GM12878 (cell line): ENCODE results near the gene ARHGEF11. TPM values are rescaled to one million over a fixed set of nuclear protein-coding genes. Genes with fewer than 3 reads are reported as not detected.

Experiments used
- ATAC-seq: fragments of 200-7000 bp; cut with Tn5 transposase; 3 replicates; pipeline ENCODE4 v1.9.1; 2020; ENCODE audit warnings: mild to moderate bottlenecking, moderate library complexity
- BruUV-seq: library from RNA; stranded (reverse); fragments of 400-500 nt; replicated peaks from 2 replicates; lab custom pipeline; 2021; lab: Mats Ljungman, UMichigan
- CTCF ChIA-PET: fragments of 300-600 bp; sonication (Branson Sonifier 250); formaldehyde crosslinking; extraction: SDS; loops from one replicate; lab custom pipeline; 2021; ENCODE audit warnings: inconsistent platforms; lab: Yijun Ruan, JAX
- POLR2A ChIA-PET: fragments of 350-600 bp; formaldehyde crosslinking; extraction: SDS; loops from one replicate; lab custom pipeline; 2021; ENCODE audit warnings: inconsistent platforms; lab: Charles Lee
- RAD21 ChIA-PET: fragments of 300-600 bp; sonication (Branson Sonifier 250); formaldehyde crosslinking; loops from one replicate; lab custom pipeline; 2023; ENCODE audit warnings: antibody characterized with exemption; ENCODE audit not compliant: unreplicated experiment; lab: Charles Lee
- SMC1A ChIA-PET: fragments of 300-600 bp; sonication (Branson Sonifier 250); formaldehyde crosslinking; loops from one replicate; lab custom pipeline; 2023; ENCODE audit not compliant: unreplicated experiment, uncharacterized antibody; lab: Charles Lee
- DNase-seq: peaks from one replicate; pipeline ENCODE4 v3.0.0-alpha.2; 2011; ENCODE audit warnings: low read depth, low spot score
- FAIRE-seq: peaks from 3 replicates; lab custom pipeline; 2011; peaks lifted over from hg19 to GRCh38; lab: Jason Lieb, UNC
- H2AFZ ChIP-seq: 2 replicates; pipeline ENCODE4 v1.6.0; 2011; ENCODE audit warnings: low read depth, low read length, control low read depth; ENCODE audit not compliant: control insufficient read depth
- H3K27ac ChIP-seq: 2 replicates; pipeline ENCODE4 v1.5.1; 2011; ENCODE audit warnings: control low read depth; ENCODE audit not compliant: control insufficient read depth, insufficient read depth
- H3K27me3 ChIP-seq, 2 experiments: replicated peaks in 1 of 2; 2 replicates each; pipeline versions ENCODE4 v1.6.0 to v1.6.1; 2011; ENCODE audit warnings: low read length in 1 of 2; ENCODE audit not compliant: control insufficient read depth in 2 of 2, insufficient read depth in 2 of 2
- H3K36me3 ChIP-seq, 2 experiments: 2 replicates each; pipeline ENCODE4 v1.5.1; 2011; ENCODE audit warnings: low read length in 1 of 2; ENCODE audit not compliant: control insufficient read depth in 2 of 2, insufficient read depth in 2 of 2
- H3K4me1 ChIP-seq: 2 replicates; pipeline ENCODE4 v1.6.1; 2011; ENCODE audit warnings: mild to moderate bottlenecking, low read length, moderate library complexity, mixed read lengths; ENCODE audit not compliant: control insufficient read depth, insufficient read depth
- H3K4me2 ChIP-seq: 2 replicates; pipeline ENCODE4 v1.6.0; 2011; ENCODE audit warnings: control low read depth; ENCODE audit not compliant: control insufficient read depth, insufficient read depth
- H3K4me3 ChIP-seq: fragments of 200-600 bp; sonication (generic); 2 replicates; pipeline ENCODE4 v1.5.1; 2016
- H3K79me2 ChIP-seq: 2 replicates; pipeline ENCODE4 v1.6.0; 2011; ENCODE audit warnings: low read length; ENCODE audit not compliant: control insufficient read depth, insufficient read depth
- H3K9ac ChIP-seq: 2 replicates; pipeline ENCODE4 v1.8.0; 2011; ENCODE audit warnings: low read length, control low read depth, mixed read lengths; ENCODE audit not compliant: control insufficient read depth, insufficient read depth
- H3K9me3 ChIP-seq: replicated peaks from 3 replicates; pipeline ENCODE4 v1.5.1; 2011; ENCODE audit warnings: mild to moderate bottlenecking, low read length; ENCODE audit not compliant: control insufficient read depth, insufficient read depth
- H4K20me1 ChIP-seq: 2 replicates; pipeline ENCODE4 v1.6.0; 2011; ENCODE audit not compliant: control insufficient read depth, insufficient read depth
- ATF3 ChIP-seq: IDR thresholded peaks from 2 replicates; pipeline ENCODE4 v1.6.1; 2011; ENCODE audit warnings: low read depth, mild to moderate bottlenecking, low read length, moderate library complexity, borderline replicate concordance; ENCODE audit errors: extremely low read depth
- BCL11A ChIP-seq: IDR thresholded peaks from 2 replicates; pipeline ENCODE4 v1.6.1; 2011; ENCODE audit warnings: low read depth, low read length
- CEBPB ChIP-seq, 2 experiments: fragments of 150-350 bp in 1 of 2; IDR thresholded peaks; 2 replicates each; pipeline ENCODE4 v1.6.1; 2012 to 2014; ENCODE audit warnings: low read depth in 2 of 2, low read length in 2 of 2, borderline replicate concordance in 1 of 2, inconsistent platforms in 1 of 2
- DPF2 ChIP-seq: fragments of 450-650 bp; IDR thresholded peaks from 2 replicates; pipeline ENCODE4 v1.6.1; 2017; ENCODE audit warnings: mild to moderate bottlenecking
- ETV6 ChIP-seq, 2 experiments: fragments of 450-650 bp in 1 of 2; IDR thresholded peaks in 1 of 2; conservative IDR thresholded peaks in 1 of 2; 2 replicates each; pipeline ENCODE4 v1.6.1; 2014; ENCODE audit warnings: antibody characterized with exemption in 1 of 2, borderline replicate concordance in 1 of 2, low read depth in 1 of 2, mild to moderate bottlenecking in 1 of 2, moderate library complexity in 1 of 2
- JUNB ChIP-seq: IDR thresholded peaks from 2 replicates; pipeline ENCODE4 v1.6.1; 2016; ENCODE audit warnings: antibody characterized with exemption, mild to moderate bottlenecking
- KLF5 ChIP-seq: fragments of 450-650 bp; IDR thresholded peaks from 2 replicates; pipeline ENCODE4 v1.6.1; 2014; ENCODE audit warnings: mild to moderate bottlenecking; ENCODE audit not compliant: partially characterized antibody
- NFXL1 ChIP-seq: fragments of 450-650 bp; IDR thresholded peaks from 2 replicates; pipeline ENCODE4 v1.6.1; 2017; ENCODE audit warnings: antibody characterized with exemption, mild to moderate bottlenecking, borderline replicate concordance
- POLR2AphosphoS2 ChIP-seq: IDR thresholded peaks from 2 replicates; pipeline ENCODE4 v1.6.1; 2011; ENCODE audit warnings: low read depth, mild to moderate bottlenecking, low read length, improper control_type of control experiment, moderate library complexity
- RAD21 ChIP-seq: IDR thresholded peaks from 2 replicates; pipeline ENCODE4 v1.6.1; 2011; ENCODE audit warnings: mild to moderate bottlenecking, low read depth, low read length, moderate library complexity; ENCODE audit not compliant: insufficient read depth
- SMAD5 ChIP-seq: IDR thresholded peaks from 2 replicates; pipeline ENCODE4 v1.6.1; 2016; ENCODE audit warnings: antibody characterized with exemption, low read depth
- SREBF1 ChIP-seq: IDR thresholded peaks from 2 replicates; pipeline ENCODE4 v1.6.1; 2012; ENCODE audit warnings: mild to moderate bottlenecking, low read length
- SUPT20H ChIP-seq: IDR thresholded peaks from 2 replicates; pipeline ENCODE4 v1.6.1; 2011; ENCODE audit warnings: low read depth, mild to moderate bottlenecking, low read length, moderate library complexity, borderline replicate concordance; ENCODE audit not compliant: control insufficient read depth
- TCF3 ChIP-seq: IDR thresholded peaks from 2 replicates; pipeline ENCODE4 v1.6.1; 2012; ENCODE audit warnings: low read depth, mild to moderate bottlenecking, low read length, borderline replicate concordance; ENCODE audit not compliant: insufficient read depth
- USF2 ChIP-seq: IDR thresholded peaks from 2 replicates; pipeline ENCODE4 v1.6.1; 2011; ENCODE audit warnings: low read depth, low read length, improper control_type of control experiment, borderline replicate concordance
- ZNF24 ChIP-seq: fragments of 450-650 bp; IDR thresholded peaks from 2 replicates; pipeline ENCODE4 v1.6.1; 2017; ENCODE audit warnings: antibody characterized with exemption, mild to moderate bottlenecking
- ZSCAN29 ChIP-seq: fragments of 450-650 bp; IDR thresholded peaks from 2 replicates; pipeline ENCODE4 v1.6.1; 2017; ENCODE audit warnings: mild to moderate bottlenecking, moderate library complexity
- WGBS: methylation state at CpG from one replicate; pipeline ENCODE4 v1.1.6; 2016; ENCODE audit warnings: low lambda C conversion rate; ENCODE audit not compliant: insufficient replicate concordance, insufficient coverage; ENCODE audit errors: missing lambda C conversion rate; 5-methylcytosine and 5-hydroxymethylcytosine counted together
- in situ Hi-C: fragments of 300-500 bp; cut with MboI; formaldehyde crosslinking; loops from 9 replicates; pipeline ENCODE4 v1.14.3; 2018; ENCODE audit warnings: mixed read lengths
- intact Hi-C: fragments of 100-400 bp; cut with micrococcal nuclease; formaldehyde crosslinking; loops from one replicate; pipeline ENCODE4 v1.14.2; 2022; ENCODE audit not compliant: unreplicated experiment
- polyA plus RNA-seq, 11 experiments: library from polyadenylated mRNA; depleted of rRNA in 4 of 11; unstranded in 6 of 11; stranded (reverse) in 5 of 11; fragments of >200 nt; fragmentation: Nextera tagmentation in 4 of 11; fragmentation: Illumina TruSeq in 1 of 11; extraction: Ambion mirVana in 4 of 11; extraction: Trizol in 1 of 11; gene quantifications; 1 replicate in 1 of 11; 2 replicates in 10 of 11; pipeline versions ENCODE4 v1.2.1 to v1.2.3, GENCODE V29; 2011 to 2016; ENCODE audit warnings: inconsistent platforms in 2 of 11, missing spikeins in 2 of 11, low read depth in 1 of 11
- total RNA-seq, 4 experiments: library from RNA; depleted of rRNA in 3 of 4; stranded (reverse); fragments of >200 nt in 3 of 4; fragmentation: Illumina TruSeq in 1 of 4; extraction: Trizol in 1 of 4; gene quantifications; 2 replicates each; pipeline versions ENCODE4 v1.2.1 to v1.2.3, GENCODE V29; 2013 to 2021

ARHGEF11 gene
- total and polyA plus RNA-seq, 10 of the 15 experiments (the other 5 are each of a cell fraction or from before 2014, with no cell fraction given) = 0.05 to 12.7 (median 1.8) TPM

DNA sequence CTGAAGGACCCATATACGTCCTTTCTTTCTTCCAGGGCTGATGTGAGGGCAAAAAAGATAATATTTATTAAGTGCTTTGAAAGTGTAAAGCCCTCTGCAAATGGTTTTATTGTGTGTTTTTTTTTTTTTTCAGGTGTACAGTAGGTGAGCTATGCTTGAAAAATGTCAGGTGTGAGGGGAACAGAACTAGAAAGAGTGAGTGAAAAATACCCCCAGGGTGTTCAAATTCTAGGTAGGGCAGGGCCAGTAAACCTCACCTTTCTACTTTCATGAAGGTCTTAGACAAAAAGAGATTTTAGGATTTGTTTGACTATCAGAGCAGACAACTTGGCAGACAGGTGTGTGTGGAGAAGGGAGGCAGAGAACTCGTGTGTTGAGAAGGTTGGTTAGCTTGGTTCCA is 51.3 kb downstream of the ARHGEF11 start:
- intact Hi-C loops (no loop called here), in situ Hi-C loops (no loop called here)
- ChIA-PET POLR2A (interaction anchor here (1.1 to 1.3 kb wide), 2 partner anchors 9 to 28 kb away, joined by 3 read pairs; no protein-coding TSS in a partner anchor), SMC1A (interaction anchor here (1.1 to 1.3 kb wide), 2 partner anchors 14 to 46 kb away, joined by 3 read pairs; no protein-coding TSS in a partner anchor), RAD21 (interaction anchor here (1.6 kb wide), 1 partner anchor 80 kb away, joined by 6 read pairs; no protein-coding TSS in a partner anchor), CTCF (interaction anchor here (0.8 to 2.2 kb wide), 2 partner anchors 11 to 80 kb away, joined by 3 to 5 read pairs; no protein-coding TSS in a partner anchor)
- Histone ChIP-seq H3K4me1 (no peaks in the 10 kb centered on the region), H4K20me1 (no peaks in the 10 kb centered on the region), H3K36me3 (no peaks in the 10 kb centered on the region; a peak in 2 of 4 replicates), H3K4me3 (no peak overlapping the region), H3K27ac (no peak overlapping the region), H3K79me2 (no peaks in the 10 kb centered on the region; the same call in 1 of the 2 replicates), H3K9me3 (no peaks in the 10 kb centered on the region), H3K4me2 (no peak overlapping the region), H2AFZ (no peak overlapping the region), H3K27me3 (no peaks in the 10 kb centered on the region), H3K9ac (no peak overlapping the region)
- TF ChIP-seq SMAD5 (no peak), ZNF24 (no peak), KLF5 (no peak), TCF3 (no peak), NFXL1 (no peak), USF2 (no peak), ZSCAN29 (no peak), ETV6 (conservative IDR thresholded peaks at IDR 0.05 in 1 of 2, IDR thresholded peaks at IDR 0.05 in 1 of 2; ENCODE audit: borderline replicate concordance in 1 of 2, low read depth in 1 of 2) (no peak), DPF2 (no peak), BCL11A (no peak), SREBF1 (no peak), CEBPB (IDR thresholded peaks at IDR 0.05; ENCODE audit: borderline replicate concordance in 1 of 2, low read depth in 2 of 2, low read length in 2 of 2) (no peak), ATF3 (no peak), SUPT20H (no peak), POLR2AphosphoS2 (no peak), RAD21 (no peak), JUNB (no peak)
- no peak for FAIRE-seq
- ATAC-seq = no peak
- BruUV-seq = no TSS peak
- 4% methylated on average over 2 of the region's 2 CpGs for WGBS
- no peak for DNase-seq
